Left cardiac atrium (tissue), 4 donors: ENCODE data around the gene AUTS2. TPM values are rescaled to one million over a fixed set of nuclear protein-coding genes. Genes with fewer than 3 reads are reported as not detected.
"Not testable (repeated sequence)": the region's sequence is repeated elsewhere in the genome, so short reads cannot be mapped to it uniquely, and the experiment has no call there.

Experiments
- ATAC-seq, 2 donors: fragments of 200-7000 bp; cut with Tn5 transposase; one replicate each; pipeline ENCODE4 v1.9.1; 2020; ENCODE audit warnings: mild to moderate bottlenecking in 2 of 2, moderate library complexity in 2 of 2
- DNase-seq: peaks from one replicate; pipeline ENCODE4 v3.0.0-alpha.2; 2020
- intact Hi-C, 2 donors: fragments of 100-400 bp; cut with DNase I; formaldehyde crosslinking; loops; one replicate each; pipeline versions ENCODE4 v1.14.1 to v1.15.1; 2022 to 2023
- total RNA-seq, 2 donors: library from RNA; stranded (reverse); fragmentation: NEBNext Ultra II Directional; extraction: Animal tissue kit (Norgen Biotek cat#: 25700); gene quantifications; one replicate each; pipeline ENCODE4 v1.2.1, GENCODE V29; 2021
- donor health status: DM: no; HTN: yes; CAD: no.
- donor health status: DM: no; HTN: yes; CAD: no; lungs with severe emphysema.
- donor health status: DM: yes; HTN: yes; CAD: no.
- donor health status: Dilated cardiomyopathy.

Gene AUTS2
- total RNA-seq, 2 donors from 2014 or later, result 10.5 to 15.2 TPM

DNA sequence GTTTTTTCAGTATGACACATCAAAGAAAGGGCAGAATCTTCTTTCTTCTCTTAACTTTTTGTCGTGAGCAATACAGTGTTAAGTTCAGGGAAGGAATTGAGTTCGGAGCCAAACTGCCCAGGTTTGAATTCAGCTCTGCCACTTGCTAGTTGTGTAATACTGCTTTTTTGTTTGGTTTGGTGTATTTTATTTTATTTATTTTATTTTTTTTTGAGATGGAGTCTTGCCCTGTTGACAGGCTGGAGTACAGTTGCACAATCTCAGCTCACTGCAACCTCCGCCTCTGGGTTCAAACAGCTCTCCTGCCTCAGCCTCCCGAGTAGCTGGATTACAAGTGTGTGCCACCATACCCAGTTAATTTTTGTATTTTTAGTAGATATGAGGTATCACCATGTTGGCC is 993.9 kb downstream of the AUTS2 start:
- intact Hi-C loops, result no loop called here
- no peak for DNase-seq

GRCh38 chr7:70594170-70594569 is 995.9 kb downstream of the AUTS2 start:
- intact Hi-C loops, result no loop called here
- DNase-seq (no peak), ATAC-seq (no peak)

More for the DNA sequence above, 993.9 kb downstream of the AUTS2 start:
- ATAC-seq, result no peak

DNA sequence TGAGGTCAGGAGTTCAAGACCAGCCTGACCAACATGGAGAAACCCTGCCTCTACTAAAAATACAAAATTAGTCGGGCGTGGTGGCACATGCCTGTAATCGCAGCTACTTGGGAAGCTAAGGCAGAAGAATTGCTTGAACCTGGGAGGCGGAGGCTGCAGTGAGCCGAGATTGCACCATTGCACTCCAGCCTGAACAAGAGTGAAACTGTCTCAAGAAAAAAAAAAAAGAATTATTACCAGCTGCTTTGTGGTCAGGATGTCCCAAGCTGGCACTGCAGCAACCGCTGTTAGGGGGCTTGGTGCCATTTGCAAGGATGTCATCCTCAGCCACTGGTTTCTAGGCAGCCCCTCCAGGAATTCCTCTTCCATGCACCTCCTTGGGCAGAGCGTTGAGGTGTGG is 996.6 kb downstream of the AUTS2 start:
- DNase-seq, ATAC-seq, intact Hi-C loops: not testable (repeated sequence)

DNA sequence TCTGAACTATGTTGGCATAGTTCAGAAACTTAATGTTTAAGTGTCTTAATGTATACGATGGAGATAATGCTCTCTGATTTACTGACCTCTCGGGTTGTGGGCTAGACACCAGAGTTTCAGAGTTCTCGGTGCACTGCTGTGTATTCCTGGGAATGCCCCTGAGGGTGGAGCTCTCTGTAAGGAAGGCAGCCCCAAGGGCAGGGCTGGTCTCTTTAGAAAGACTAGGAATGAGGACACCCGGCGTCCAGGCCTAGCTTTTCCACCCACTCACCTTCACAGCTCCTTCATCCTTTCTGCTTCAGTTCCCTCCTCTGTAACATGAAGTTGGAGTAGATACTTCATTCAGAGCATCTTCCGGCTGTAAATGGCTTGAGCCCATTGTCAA is 997.1 kb downstream of the AUTS2 start:
- no peak for ATAC-seq
- no peak for DNase-seq
- intact Hi-C loops, result no loop called here

- DNase-seq (no peak), ATAC-seq (peak; percentile 61 to 74)
- intact Hi-C loops, result no loop called here
These were observed 997.7 kb downstream of the AUTS2 start for GRCh38 chr7:70595755-70596597.

GRCh38 chr7:70596598-70596913 is 998.3 kb downstream of the AUTS2 start:
- ATAC-seq (no peak), DNase-seq (no peak)
- intact Hi-C loops, result no loop called here

- no peak for ATAC-seq
- intact Hi-C loops, result no loop called here
- no peak for DNase-seq
These were observed 998.8 kb downstream of the AUTS2 start for GRCh38 chr7:70597066-70597465.

DNA sequence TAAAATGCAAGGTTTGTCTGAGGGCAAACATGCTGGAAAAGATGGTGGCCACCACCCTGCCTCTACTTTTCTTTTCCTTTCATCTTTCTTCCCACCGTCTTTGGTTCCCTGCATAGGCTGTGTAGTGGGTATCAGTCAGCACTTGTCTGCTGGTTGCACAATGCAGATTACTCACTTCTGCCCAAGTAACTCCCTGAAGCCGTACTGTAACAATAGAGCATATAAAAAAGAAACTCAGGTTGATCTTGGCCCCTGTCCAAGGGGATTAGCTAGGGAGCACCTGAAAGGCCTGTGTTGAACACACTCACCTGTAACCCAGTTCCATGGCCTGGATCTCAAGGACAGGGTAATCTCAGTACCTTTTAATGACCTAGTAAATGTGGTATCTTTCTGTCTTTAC is 1000.7 kb downstream of the AUTS2 start:
- ATAC-seq, result no peak
- intact Hi-C loops, result no loop called here
- no peak for DNase-seq

DNA sequence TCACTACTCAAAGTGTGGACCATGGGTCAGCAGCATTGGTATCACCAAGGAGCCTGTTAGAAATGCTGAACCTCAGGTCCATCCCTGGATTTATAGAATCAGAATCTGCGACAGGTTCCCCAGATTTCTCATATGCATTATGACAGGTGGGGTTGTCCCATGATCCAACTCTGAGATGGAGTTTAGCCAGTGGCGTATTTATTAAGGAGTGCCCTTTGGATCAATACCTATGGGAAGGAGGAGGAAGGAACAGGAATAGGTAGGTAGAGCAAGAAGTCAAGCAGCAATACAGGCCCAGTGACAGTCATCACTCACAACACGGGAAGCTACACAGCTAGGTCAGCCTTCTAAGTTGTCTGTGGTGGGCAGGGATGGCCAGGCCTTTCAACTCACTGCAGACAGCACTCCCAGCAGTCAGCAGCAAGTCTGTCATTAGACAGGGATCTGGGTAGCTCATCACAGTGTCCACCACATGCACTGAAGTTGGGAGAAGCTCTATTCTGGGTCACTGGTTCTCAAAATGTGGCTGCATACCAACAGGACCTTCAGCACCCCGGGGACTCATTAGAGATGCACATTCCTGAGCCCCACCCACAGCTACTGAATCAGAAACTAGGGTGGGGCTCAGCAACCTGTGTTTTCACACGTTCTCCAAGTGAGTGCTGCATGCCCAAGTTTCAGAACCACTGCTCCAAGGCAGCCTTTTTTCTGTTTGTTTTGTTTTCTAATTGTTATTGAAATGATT is 1001.3 kb downstream of the AUTS2 start:
- no peak for ATAC-seq
- intact Hi-C loops, result no loop called here
- DNase-seq, result no peak

GRCh38 chr7:70600993-70601392 is 1002.7 kb downstream of the AUTS2 start:
- intact Hi-C loops, result no loop called here
- no peak for ATAC-seq

DNA sequence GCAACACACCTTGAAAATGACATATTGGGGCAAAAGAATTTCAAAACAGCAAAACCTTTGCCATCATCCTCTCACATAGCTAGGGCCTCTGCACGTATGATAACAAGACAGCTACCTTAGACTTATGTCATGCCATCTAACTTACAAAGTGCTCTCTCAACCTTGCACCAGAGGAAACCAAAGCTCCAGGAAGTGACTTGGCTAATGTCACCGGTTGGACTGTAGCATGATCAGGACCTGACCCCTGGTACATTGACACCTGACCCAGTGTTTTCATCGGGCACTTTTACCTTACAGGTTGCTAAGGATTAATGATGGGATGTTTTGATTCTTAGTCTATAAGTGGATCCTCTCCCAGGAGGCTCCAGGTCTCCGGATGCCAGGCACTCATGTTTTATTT is 1003.8 kb downstream of the AUTS2 start:
- no peak for ATAC-seq
- no peak for DNase-seq
- intact Hi-C loops, result no loop called here

More at GRCh38 chr7:70600993-70601392, 1002.7 kb downstream of the AUTS2 start:
- no peak for DNase-seq

GRCh38 chr7:70607281-70607680 is 1009.0 kb downstream of the AUTS2 start:
- intact Hi-C loops, result no loop called here
- ATAC-seq (no peak), DNase-seq (no peak)

DNA sequence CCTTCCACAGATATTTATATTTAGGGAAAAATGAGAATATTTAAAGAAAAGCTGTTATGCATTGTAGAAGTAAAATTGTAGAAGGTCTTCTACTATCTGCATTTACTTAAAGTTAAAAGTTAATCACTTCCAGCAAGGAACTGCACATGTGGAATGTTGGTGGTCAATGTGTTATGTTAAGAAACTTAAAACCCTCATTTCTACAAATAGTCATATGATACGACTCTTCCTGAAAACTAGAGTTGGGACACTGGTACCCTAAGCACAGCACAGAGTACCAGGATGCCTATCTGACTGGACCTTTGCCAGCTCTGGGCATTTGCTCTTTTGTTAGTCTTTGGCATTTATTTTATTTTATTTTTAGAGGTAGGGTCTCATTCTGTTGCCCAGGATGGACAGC is 1009.5 kb downstream of the AUTS2 start:
- ATAC-seq (no peak), DNase-seq (no peak)
- intact Hi-C loops, result no loop called here

DNA sequence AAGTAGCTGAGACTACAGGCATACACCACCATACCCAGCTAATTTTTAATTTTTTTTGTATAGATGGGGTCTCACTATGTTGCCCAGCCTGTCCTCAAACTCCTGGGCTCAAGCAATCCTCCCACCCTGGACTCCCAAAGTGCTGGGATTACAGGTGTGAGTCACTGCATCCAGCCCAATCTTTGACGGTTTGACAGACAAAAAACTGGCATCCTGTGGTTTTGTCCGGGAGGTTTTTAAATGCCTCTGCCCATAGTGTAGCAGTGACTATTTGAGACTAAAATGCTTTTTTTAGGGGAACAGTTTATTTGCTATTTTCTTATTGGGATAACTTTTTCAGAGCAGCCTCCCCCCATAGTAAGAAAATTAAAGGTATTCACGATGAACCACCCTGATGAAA is 1010.0 kb downstream of the AUTS2 start:
- intact Hi-C loops, result no loop called here
- ATAC-seq (no peak), DNase-seq (no peak)

GRCh38 chr7:70612811-70613210 is 1014.5 kb downstream of the AUTS2 start:
- no peak for ATAC-seq
- intact Hi-C loops, result no loop called here
- DNase-seq, result no peak

- ATAC-seq, result peak; percentile 97
- DNase-seq, result peak; percentile 88
- intact Hi-C loops, result no loop called here
These were observed 1016.2 kb downstream of the AUTS2 start for GRCh38 chr7:70614237-70615045.

GRCh38 chr7:70615066-70615606 is 1016.9 kb downstream of the AUTS2 start:
- ATAC-seq (no peak), DNase-seq (no peak)
- intact Hi-C loops, result no loop called here

DNA sequence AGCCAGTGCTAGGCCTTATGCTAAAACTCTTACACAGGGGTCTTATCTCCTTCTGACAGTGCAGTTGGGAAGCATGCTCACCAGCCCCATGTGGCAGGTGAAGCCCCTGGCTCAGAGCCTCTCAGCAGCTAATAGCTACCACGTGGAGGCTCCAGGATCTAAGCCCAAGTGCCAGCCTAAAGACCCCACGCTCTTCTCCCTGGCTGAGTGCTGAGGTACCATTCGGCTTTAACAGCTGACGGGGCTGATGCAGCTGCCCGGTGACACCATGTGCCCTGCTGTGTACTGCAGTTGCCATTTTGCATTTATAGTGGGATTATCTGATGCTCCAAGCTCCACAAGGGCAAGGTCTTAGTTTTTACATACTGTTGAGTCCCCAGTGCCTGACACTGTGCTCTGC is 1017.9 kb downstream of the AUTS2 start:
- ATAC-seq (no peak), DNase-seq (no peak)
- intact Hi-C loops, result no loop called here

DNA sequence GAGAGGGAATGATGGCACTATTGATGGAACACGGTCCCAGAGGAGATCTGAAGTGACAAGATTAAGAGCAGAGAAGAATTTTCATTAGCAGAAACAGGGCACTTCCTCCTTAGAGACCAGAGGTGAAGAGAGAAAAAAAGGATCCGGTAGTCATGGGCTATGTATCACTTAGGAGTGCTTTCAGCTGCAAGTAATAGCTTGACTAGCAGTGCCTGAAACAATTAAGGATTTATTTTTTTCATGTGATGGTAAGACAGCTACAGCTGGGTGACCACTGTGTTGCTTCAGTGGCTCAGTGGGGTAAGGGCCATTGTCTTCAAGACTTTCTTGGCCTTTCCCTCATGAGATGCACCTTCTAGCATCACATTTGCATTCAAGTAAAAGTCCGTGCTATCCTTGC is 1018.5 kb downstream of the AUTS2 start:
- ATAC-seq (no peak), DNase-seq (no peak)
- intact Hi-C loops, result no loop called here
